Measurements from ENCODE around the gene INPP4B. TPM values are rescaled to one million over a fixed set of nuclear protein-coding genes. Genes with fewer than 3 reads are reported as not detected.

The INPP4B gene
- total RNA-seq, 1 donor from 2014 or later, result 10.9 TPM

DNA sequence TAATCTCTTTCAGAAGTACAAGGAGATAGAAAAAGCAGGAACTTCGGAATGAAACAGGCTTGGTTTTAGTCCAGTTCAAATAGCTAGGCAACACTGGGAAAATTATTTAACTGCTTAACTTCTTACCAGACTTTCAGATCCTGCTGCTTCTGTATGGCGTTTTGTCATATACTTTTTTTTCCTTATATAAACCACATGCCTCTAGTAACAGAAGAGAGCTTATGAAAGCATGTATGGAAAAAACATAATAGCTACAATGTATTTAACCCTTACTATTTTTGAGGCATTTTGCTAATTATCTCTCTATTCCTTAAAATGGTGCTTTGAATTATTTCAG, 439.6 kb downstream of the INPP4B start:
- no peaks in the 10 kb centered on the region for H3K27me3 ChIP-seq (ENCODE audit: control insufficient read depth, insufficient read depth, low read length)
- no peak overlapping the region for H3K4me3 ChIP-seq (ENCODE audit: low read depth, low read length)
- no peaks in the 10 kb centered on the region for H3K36me3 ChIP-seq (ENCODE audit: control insufficient read depth, insufficient read depth, low read length)
- TF ChIP-seq, protein P1, sequence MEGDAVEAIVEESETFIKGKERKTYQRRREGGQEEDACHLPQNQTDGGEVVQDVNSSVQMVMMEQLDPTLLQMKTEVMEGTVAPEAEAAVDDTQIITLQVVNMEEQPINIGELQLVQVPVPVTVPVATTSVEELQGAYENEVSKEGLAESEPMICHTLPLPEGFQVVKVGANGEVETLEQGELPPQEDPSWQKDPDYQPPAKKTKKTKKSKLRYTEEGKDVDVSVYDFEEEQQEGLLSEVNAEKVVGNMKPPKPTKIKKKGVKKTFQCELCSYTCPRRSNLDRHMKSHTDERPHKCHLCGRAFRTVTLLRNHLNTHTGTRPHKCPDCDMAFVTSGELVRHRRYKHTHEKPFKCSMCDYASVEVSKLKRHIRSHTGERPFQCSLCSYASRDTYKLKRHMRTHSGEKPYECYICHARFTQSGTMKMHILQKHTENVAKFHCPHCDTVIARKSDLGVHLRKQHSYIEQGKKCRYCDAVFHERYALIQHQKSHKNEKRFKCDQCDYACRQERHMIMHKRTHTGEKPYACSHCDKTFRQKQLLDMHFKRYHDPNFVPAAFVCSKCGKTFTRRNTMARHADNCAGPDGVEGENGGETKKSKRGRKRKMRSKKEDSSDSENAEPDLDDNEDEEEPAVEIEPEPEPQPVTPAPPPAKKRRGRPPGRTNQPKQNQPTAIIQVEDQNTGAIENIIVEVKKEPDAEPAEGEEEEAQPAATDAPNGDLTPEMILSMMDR (IDR thresholded peaks at IDR 0.05; ENCODE audit: insufficient read depth, low read length, poor library complexity, severe bottlenecking), result no peak
- no peak for DNase-seq (ENCODE audit: low read depth)

DNA sequence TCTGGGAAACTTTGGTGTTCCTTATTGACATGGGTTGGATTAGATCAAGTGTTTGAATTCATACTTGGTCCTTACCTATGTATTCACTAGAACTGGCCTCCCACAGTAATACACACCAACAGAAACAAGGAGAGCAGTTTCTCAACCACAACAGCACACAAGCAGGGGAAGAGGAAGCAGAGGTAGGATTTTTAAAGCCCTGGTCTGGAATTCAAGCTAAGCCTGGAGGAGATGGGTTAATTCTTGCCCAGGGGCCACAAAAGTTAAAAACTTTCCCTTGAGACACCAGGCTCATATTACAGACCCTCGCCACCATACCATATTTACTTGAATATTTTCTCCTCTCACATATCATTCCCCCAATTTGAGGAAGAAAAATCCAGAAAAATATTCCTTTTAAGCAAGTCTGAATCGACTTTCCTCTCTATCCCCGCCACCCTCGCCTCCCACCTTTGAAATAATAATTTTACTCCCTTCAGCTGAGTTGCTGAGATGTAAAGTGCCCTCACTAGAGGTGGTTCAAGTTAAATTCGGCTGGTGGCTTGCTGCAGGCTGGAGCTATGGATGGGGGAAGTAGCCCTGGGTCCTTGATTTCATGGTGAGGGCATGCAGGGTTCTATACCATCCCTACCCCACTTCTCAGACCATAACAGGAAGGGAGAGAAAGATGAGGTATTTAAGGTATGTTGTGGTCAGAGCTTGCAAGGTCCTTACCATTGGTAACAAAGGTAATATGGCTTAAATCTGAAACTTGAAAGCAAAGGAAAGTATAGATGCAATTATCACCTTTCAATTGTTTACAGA, 440.2 kb downstream of the INPP4B start:
- Histone ChIP-seq H3K4me3 (ENCODE audit: low read depth, low read length) (peak overlapping the region; percentile 53), H3K27me3 (ENCODE audit: control insufficient read depth, insufficient read depth, low read length) (no peaks in the 10 kb centered on the region), H3K36me3 (ENCODE audit: control insufficient read depth, insufficient read depth, low read length) (no peaks in the 10 kb centered on the region)
- DNase-seq (ENCODE audit: low read depth), result no peak
- TF ChIP-seq, protein P1 (IDR thresholded peaks at IDR 0.05; ENCODE audit: insufficient read depth, low read length, poor library complexity, severe bottlenecking), result no peak

DNA sequence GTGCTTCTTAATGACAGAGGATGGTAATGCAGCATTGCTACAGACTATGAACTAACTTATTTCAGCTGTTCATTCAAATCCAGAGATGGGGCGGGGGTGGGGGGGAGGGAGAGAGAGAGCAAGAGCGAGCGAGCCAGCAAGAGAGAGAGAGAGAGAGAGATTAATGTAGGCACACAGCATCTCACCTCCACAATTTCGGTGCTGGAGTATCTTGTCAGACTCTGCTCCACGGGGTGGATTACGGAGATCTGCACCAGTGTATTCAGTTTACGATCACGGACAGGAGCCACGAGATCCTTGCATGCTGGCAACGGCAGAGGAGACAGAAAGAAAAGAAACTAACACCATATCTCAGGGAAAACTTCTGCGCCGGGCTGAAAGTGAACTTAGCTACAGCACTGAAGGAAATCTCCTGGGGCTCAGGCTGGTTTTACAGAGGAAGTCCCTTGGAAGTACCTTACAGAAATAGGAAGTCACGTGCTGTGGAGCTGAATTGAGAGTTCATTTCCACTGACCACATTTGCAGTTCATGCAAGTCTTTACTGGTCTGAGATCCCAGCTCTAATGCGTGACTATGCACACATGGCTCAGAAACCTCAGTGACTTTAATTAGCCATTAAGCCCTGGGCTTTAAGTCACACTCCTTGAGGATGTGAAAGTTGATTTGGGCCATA, 440.9 kb downstream of the INPP4B start:
- TF ChIP-seq, protein P1 (IDR thresholded peaks at IDR 0.05; ENCODE audit: insufficient read depth, low read length, poor library complexity, severe bottlenecking), result no peak
- Histone ChIP-seq H3K36me3 (ENCODE audit: control insufficient read depth, insufficient read depth, low read length) (no peaks in the 10 kb centered on the region), H3K27me3 (ENCODE audit: control insufficient read depth, insufficient read depth, low read length) (no peaks in the 10 kb centered on the region), H3K4me3 (ENCODE audit: low read depth, low read length) (peak overlapping the region; percentile 53)
- peak; percentile 37 for DNase-seq (ENCODE audit: low read depth)

DNA sequence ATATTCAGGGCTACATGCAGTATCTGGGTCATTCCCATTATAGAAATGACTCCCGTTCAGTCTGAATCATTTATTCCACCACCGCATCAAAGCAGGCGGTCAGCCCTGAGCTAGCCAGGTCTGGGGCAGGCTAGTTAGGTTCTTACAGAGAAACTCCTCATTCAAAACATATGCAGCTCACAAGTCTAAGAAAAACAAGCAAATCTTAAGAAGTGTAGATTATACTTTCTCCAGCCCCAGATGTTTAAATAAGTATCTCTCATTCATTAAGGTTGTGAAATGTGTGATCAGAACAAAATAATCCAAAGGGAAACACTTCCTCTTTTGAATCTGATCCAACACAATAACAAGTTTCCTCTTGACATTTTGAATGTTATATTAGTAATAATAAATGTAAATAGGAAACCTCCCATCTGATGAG, 441.9 kb downstream of the INPP4B start:
- DNase-seq (ENCODE audit: low read depth), result no peak
- peak overlapping the region; percentile 22 for H3K4me3 ChIP-seq (ENCODE audit: low read depth, low read length)
- H3K36me3 ChIP-seq (ENCODE audit: control insufficient read depth, insufficient read depth, low read length), result no peaks in the 10 kb centered on the region
- TF ChIP-seq, protein P1 (IDR thresholded peaks at IDR 0.05; ENCODE audit: insufficient read depth, low read length, poor library complexity, severe bottlenecking), result no peak
- H3K27me3 ChIP-seq (ENCODE audit: control insufficient read depth, insufficient read depth, low read length), result no peaks in the 10 kb centered on the region

DNA sequence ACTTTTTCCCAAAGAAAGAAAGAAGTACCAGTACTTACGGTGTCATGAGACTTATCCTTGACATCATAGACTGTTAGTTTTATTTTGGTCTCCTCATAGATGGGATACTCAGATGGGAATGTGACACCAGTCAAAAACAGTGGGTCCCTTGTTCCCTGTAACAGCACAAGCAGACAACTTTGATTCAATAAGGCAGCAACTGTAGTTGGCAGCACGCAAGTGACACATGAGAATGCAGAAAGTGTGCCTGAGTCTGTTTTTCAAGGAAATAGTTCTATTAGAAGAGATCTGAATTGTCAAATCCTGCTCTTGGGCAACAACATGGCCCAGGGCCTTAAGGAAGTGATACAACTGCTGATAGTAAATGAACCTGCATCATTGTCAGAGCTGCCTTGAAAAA, 443.2 kb downstream of the INPP4B start:
- Histone ChIP-seq H3K4me3 (ENCODE audit: low read depth, low read length) (no peak overlapping the region), H3K27me3 (ENCODE audit: control insufficient read depth, insufficient read depth, low read length) (no peaks in the 10 kb centered on the region), H3K36me3 (ENCODE audit: control insufficient read depth, insufficient read depth, low read length) (no peaks in the 10 kb centered on the region)
- TF ChIP-seq, protein P1 (IDR thresholded peaks at IDR 0.05; ENCODE audit: insufficient read depth, low read length, poor library complexity, severe bottlenecking), result no peak
- no peak for DNase-seq (ENCODE audit: low read depth)
